Cardiac muscle cell (in vitro differentiated cells and primary cell): ENCODE data around the gene DEPDC7. TPM values are rescaled to one million over a fixed set of nuclear protein-coding genes. Genes with fewer than 3 reads are reported as not detected.

ENCODE experiments used
- DNase-seq, 2 donors: peaks; one replicate each; pipeline versions ENCODE4 v3.0.0 to v3.0.0-alpha.2; 2010 to 2017; ENCODE audit warnings: low read depth in 1 of 2, low spot score in 1 of 2
- H3K27ac ChIP-seq: fragments of 200-600 bp; sonication (generic); 2 replicates; pipeline ENCODE4 v1.5.1; 2016
- H3K27me3 ChIP-seq: fragments of 200-600 bp; sonication (generic); 2 replicates; pipeline ENCODE4 v1.6.0; 2016; ENCODE audit warnings: control low read depth
- H3K36me3 ChIP-seq: fragments of 200-600 bp; sonication (generic); 2 replicates; pipeline ENCODE4 v1.5.1; 2016; ENCODE audit warnings: control low read depth
- H3K4me1 ChIP-seq: fragments of 200-600 bp; sonication (generic); 2 replicates; pipeline ENCODE4 v1.8.1; 2017; ENCODE audit warnings: low read depth, mild to moderate bottlenecking, mixed run types
- H3K4me3 ChIP-seq: fragments of 200-600 bp; sonication (generic); 2 replicates; pipeline ENCODE4 v1.5.1; 2016; ENCODE audit warnings: mild to moderate bottlenecking
- H3K9me3 ChIP-seq: fragments of 200-600 bp; sonication (generic); 2 replicates; pipeline ENCODE4 v1.5.1; 2017; ENCODE audit warnings: low read depth, mild to moderate bottlenecking, control low read depth
- CTCF ChIP-seq: IDR thresholded peaks from 2 replicates; pipeline ENCODE4 v1.5.1; 2012; ENCODE audit warnings: low read depth, mild to moderate bottlenecking, low read length
- polyA plus RNA-seq: library from polyadenylated mRNA; unstranded; fragments of >200 nt; fragmentation: Nextera tagmentation; extraction: Ambion mirVana; gene quantifications from 2 replicates; pipeline ENCODE4 v1.2.1, GENCODE V29; 2016
- total RNA-seq: library from RNA; depleted of rRNA; stranded (reverse); fragments of >200 nt; gene quantifications from 2 replicates; pipeline ENCODE4 v1.2.3, GENCODE V29; 2016

DEPDC7 gene
- total and polyA plus RNA-seq, 2 experiments from 2014 or later: 1.6 to 3.8 TPM

GRCh38 chr11:33017478-33017877, 1.8 kb downstream of the DEPDC7 start:
- Histone ChIP-seq H3K4me1 (no peaks in the 10 kb centered on the region), H3K27me3 (no peaks in the 10 kb centered on the region), H3K27ac (no peak overlapping the region), H3K36me3 (no peaks in the 10 kb centered on the region), H3K9me3 (no peaks in the 10 kb centered on the region), H3K4me3 (no peak overlapping the region)
- no peak for TF ChIP-seq CTCF
- no peak for DNase-seq

GRCh38 chr11:33017965-33018364, 2.3 kb downstream of the DEPDC7 start:
- Histone ChIP-seq H3K27me3 (no peaks in the 10 kb centered on the region), H3K36me3 (no peaks in the 10 kb centered on the region), H3K4me3 (no peak overlapping the region), H3K4me1 (no peaks in the 10 kb centered on the region), H3K27ac (no peak overlapping the region), H3K9me3 (no peaks in the 10 kb centered on the region)
- no peak for DNase-seq
- no peak for TF ChIP-seq CTCF

- DNase-seq: no peak
- H3K4me1 ChIP-seq: no peaks in the 10 kb centered on the region
- H3K9me3 ChIP-seq: no peaks in the 10 kb centered on the region
- no peak overlapping the region for H3K4me3 ChIP-seq
- no peak for TF ChIP-seq CTCF
- no peaks in the 10 kb centered on the region for H3K36me3 ChIP-seq
- H3K27me3 ChIP-seq: no peaks in the 10 kb centered on the region
- H3K27ac ChIP-seq: no peak overlapping the region
Measured at GRCh38 chr11:33018840-33019239, 3.2 kb downstream of the DEPDC7 start.

GRCh38 chr11:33021501-33021900, 5.8 kb downstream of the DEPDC7 start:
- H3K36me3 ChIP-seq: no peaks in the 10 kb centered on the region
- no peak overlapping the region for H3K4me3 ChIP-seq
- no peak overlapping the region for H3K27ac ChIP-seq
- H3K9me3 ChIP-seq: no peaks in the 10 kb centered on the region
- no peak for DNase-seq
- TF ChIP-seq CTCF: no peak
- H3K4me1 ChIP-seq: no peaks in the 10 kb centered on the region
- H3K27me3 ChIP-seq: no peaks in the 10 kb centered on the region

GRCh38 chr11:33021937-33022336, 6.3 kb downstream of the DEPDC7 start:
- Histone ChIP-seq H3K27me3 (no peaks in the 10 kb centered on the region), H3K27ac (no peak overlapping the region), H3K36me3 (no peaks in the 10 kb centered on the region), H3K4me3 (no peak overlapping the region), H3K4me1 (no peaks in the 10 kb centered on the region), H3K9me3 (no peaks in the 10 kb centered on the region)
- TF ChIP-seq CTCF: no peak
- DNase-seq: no peak

GRCh38 chr11:33025339-33025722, 9.7 kb downstream of the DEPDC7 start:
- no peaks in the 10 kb centered on the region for H3K36me3 ChIP-seq
- no peak overlapping the region for H3K27ac ChIP-seq
- DNase-seq: no peak
- H3K4me3 ChIP-seq: no peak overlapping the region
- TF ChIP-seq CTCF: no peak
- no peaks in the 10 kb centered on the region for H3K4me1 ChIP-seq
- H3K27me3 ChIP-seq: no peaks in the 10 kb centered on the region
- H3K9me3 ChIP-seq: no peaks in the 10 kb centered on the region
